K562 (cell line): ENCODE data around the gene GPSM3. TPM values are rescaled to one million over a fixed set of nuclear protein-coding genes. Genes with fewer than 3 reads are reported as not detected.

Experiments
- ATAC-seq: fragments of 200-7000 bp; cut with Tn5 transposase; 3 replicates; pipeline ENCODE4 v1.9.1; 2020; ENCODE audit warnings: moderate library complexity
- BruUV-seq: library from RNA; stranded (reverse); fragments of 400-500 nt; replicated peaks from 2 replicates; lab custom pipeline; 2021; lab: Mats Ljungman, UMichigan
- CTCF ChIA-PET: fragments of 300-600 bp; formaldehyde crosslinking; extraction: SDS; loops from one replicate; lab custom pipeline; 2021; ENCODE audit warnings: low intra/inter-chr PET ratio; lab: Yijun Ruan, JAX
- POLR2A ChIA-PET: fragments of 300-600, 350-650 bp; sonication (Branson Sonifier 250); formaldehyde crosslinking; extraction: SDS; loops from one replicate; lab custom pipeline; 2021; ENCODE audit warnings: antibody characterized with exemption, inconsistent platforms; lab: Yijun Ruan, JAX
- DNase-seq, 4 experiments: peaks; one replicate each; pipeline versions ENCODE4 v3.0.0 to v3.0.0-alpha.2; 2011 to 2018; ENCODE audit warnings: low spot score in 3 of 4, mixed read lengths in 3 of 4; ENCODE audit errors: extremely low read depth in 1 of 4
- FAIRE-seq: peaks from 2 replicates; lab custom pipeline; 2011; peaks lifted over from hg19 to GRCh38; lab: Jason Lieb, UNC
- H2AFZ ChIP-seq: 2 replicates; pipeline ENCODE4 v1.6.0; 2011; ENCODE audit warnings: low read depth, low read length, control low read depth, inconsistent platforms
- H3K27ac ChIP-seq: fragments of 200-600 bp; 3 replicates; pipeline ENCODE4 v1.8.0; 2011; ENCODE audit warnings: low read depth, mild to moderate bottlenecking, control low read depth, inconsistent platforms, low read length, moderate library complexity, mixed read lengths; ENCODE audit errors: extremely low read depth
- H3K27me3 ChIP-seq, 2 experiments: fragments of 300-600 bp in 1 of 2; 2 replicates in 1 of 2; 3 replicates in 1 of 2; pipeline versions ENCODE4 v1.6.0 to v1.8.0; 2011; ENCODE audit warnings: inconsistent platforms in 2 of 2, low read length in 2 of 2, mild to moderate bottlenecking in 1 of 2, mixed read lengths in 1 of 2, moderate library complexity in 1 of 2; ENCODE audit not compliant: control insufficient read depth in 2 of 2, insufficient read depth in 2 of 2
- H3K36me3 ChIP-seq: fragments of 300-600 bp; 3 replicates; pipeline ENCODE4 v1.8.0; 2011; ENCODE audit warnings: mild to moderate bottlenecking, low read length, inconsistent platforms; ENCODE audit not compliant: control insufficient read depth, insufficient read depth
- H3K4me1 ChIP-seq, 2 experiments: fragments of 200-600 bp in 1 of 2; replicated peaks in 1 of 2; 2 replicates in 1 of 2; 3 replicates in 1 of 2; pipeline versions ENCODE4 v1.5.1 to v1.8.0; 2011; ENCODE audit warnings: inconsistent platforms in 2 of 2, low read length in 2 of 2, mild to moderate bottlenecking in 1 of 2, mixed read lengths in 1 of 2, moderate library complexity in 1 of 2; ENCODE audit not compliant: control insufficient read depth in 2 of 2, insufficient read depth in 2 of 2
- H3K4me2 ChIP-seq: 2 replicates; pipeline ENCODE4 v1.6.1; 2011; ENCODE audit warnings: low read length, control low read depth, inconsistent platforms, mixed read lengths; ENCODE audit not compliant: insufficient read depth
- H3K4me3 ChIP-seq: fragments of 200-600 bp; sonication (generic), shearing (Covaris generic); 2 replicates; pipeline ENCODE4 v1.5.1; 2016; ENCODE audit warnings: control low read depth, inconsistent platforms
- H3K79me2 ChIP-seq: fragments of 200-600 bp; 3 replicates; pipeline ENCODE4 v1.8.0; 2011; ENCODE audit warnings: low read length, inconsistent platforms; ENCODE audit not compliant: control insufficient read depth, insufficient read depth
- H3K9ac ChIP-seq, 2 experiments: 2 replicates each; pipeline versions ENCODE4 v1.6.0 to v1.6.1; 2011; ENCODE audit warnings: low read depth in 2 of 2, low read length in 2 of 2, control low read depth in 1 of 2, inconsistent platforms in 1 of 2, mild to moderate bottlenecking in 1 of 2, mixed read lengths in 1 of 2; ENCODE audit not compliant: insufficient read depth in 1 of 2
- H3K9me1 ChIP-seq: one replicate; pipeline ENCODE4 v1.6.0; 2011; ENCODE audit warnings: inconsistent platforms, mild to moderate bottlenecking, low read length, moderate library complexity; ENCODE audit not compliant: control insufficient read depth, insufficient read depth
- H3K9me3 ChIP-seq: replicated peaks from 2 replicates; pipeline ENCODE4 v1.5.1; 2011; ENCODE audit warnings: low read depth, low read length, inconsistent platforms; ENCODE audit not compliant: control insufficient read depth, insufficient read depth
- H4K20me1 ChIP-seq: replicated peaks from 2 replicates; pipeline ENCODE4 v1.6.1; 2011; ENCODE audit warnings: low read length, inconsistent platforms, mixed read lengths; ENCODE audit not compliant: control insufficient read depth, insufficient read depth
- BCOR ChIP-seq: fragments of 450-650 bp; IDR thresholded peaks from 2 replicates; pipeline ENCODE4 v1.6.1; 2016
- HIVEP1 ChIP-seq: fragments of 250-450 bp; sonication (Bioruptor Pico); IDR thresholded peaks from 2 replicates; pipeline ENCODE4 v1.4.0; 2020; ENCODE audit warnings: mild to moderate bottlenecking
- MTF1 ChIP-seq: fragments of 250-450 bp; sonication (Bioruptor Pico); IDR thresholded peaks from 2 replicates; pipeline ENCODE4 v1.9.0; 2021; ENCODE audit warnings: moderate library complexity, mild to moderate bottlenecking, inconsistent platforms, borderline replicate concordance
- SMARCA4 ChIP-seq: fragments of 450-650 bp; IDR thresholded peaks from 2 replicates; pipeline ENCODE4 v1.6.1; 2016
- WGBS: fragments of 100-300 bp; shearing (Covaris generic); methylation state at CpG from one replicate; pipeline ENCODE4 v1.1.6; 2016; ENCODE audit warnings: low coverage, mixed read lengths; ENCODE audit not compliant: insufficient coverage; ENCODE audit errors: missing lambda C conversion rate; 5-methylcytosine and 5-hydroxymethylcytosine counted together
- in situ Hi-C: fragments of 300-500 bp; cut with MboI; formaldehyde crosslinking; loops from 4 replicates; pipeline ENCODE4 v1.15.0; 2018; ENCODE audit warnings: inconsistent platforms, mixed read lengths
- intact Hi-C: fragments of 100-400 bp; cut with micrococcal nuclease; formaldehyde crosslinking; loops from 2 replicates; pipeline ENCODE4 v1.14.2; 2022
- polyA plus RNA-seq, 8 experiments: library from polyadenylated mRNA; depleted of rRNA in 4 of 8; stranded (reverse) in 5 of 8; unstranded in 3 of 8; fragments of >200 nt; fragmentation: Nextera tagmentation in 2 of 8; fragmentation: Illumina TruSeq in 1 of 8; extraction: Ambion mirVana in 2 of 8; extraction: Trizol in 1 of 8; gene quantifications; 2 replicates each; pipeline versions ENCODE4 v1.2.1 to v1.2.3, GENCODE V29; 2011 to 2014; ENCODE audit warnings: inconsistent platforms in 1 of 8, missing spikeins in 1 of 8
- total RNA-seq, 7 experiments: library from RNA; depleted of rRNA in 6 of 7; stranded (reverse); fragments of >200 nt in 6 of 7; fragmentation: Illumina TruSeq in 2 of 7; extraction: Trizol in 2 of 7; gene quantifications; 2 replicates each; pipeline versions ENCODE4 v1.2.1 to v1.2.3, GENCODE V29; 2011 to 2021; ENCODE audit warnings: low replicate concordance in 1 of 7
- TF ChIP-seq, protein P1 (sequence below): fragments of 250-450 bp; sonication (Bioruptor Pico); IDR thresholded peaks from 2 replicates; pipeline ENCODE4 v1.5.0; 2021; ENCODE audit warnings: mild to moderate bottlenecking, moderate library complexity

The GPSM3 gene
- total and polyA plus RNA-seq, 9 of the 15 experiments (the other 6 are each of a cell fraction or from before 2014, with no cell fraction given): 5.3 to 42.6 (median 24.4) TPM

DNA sequence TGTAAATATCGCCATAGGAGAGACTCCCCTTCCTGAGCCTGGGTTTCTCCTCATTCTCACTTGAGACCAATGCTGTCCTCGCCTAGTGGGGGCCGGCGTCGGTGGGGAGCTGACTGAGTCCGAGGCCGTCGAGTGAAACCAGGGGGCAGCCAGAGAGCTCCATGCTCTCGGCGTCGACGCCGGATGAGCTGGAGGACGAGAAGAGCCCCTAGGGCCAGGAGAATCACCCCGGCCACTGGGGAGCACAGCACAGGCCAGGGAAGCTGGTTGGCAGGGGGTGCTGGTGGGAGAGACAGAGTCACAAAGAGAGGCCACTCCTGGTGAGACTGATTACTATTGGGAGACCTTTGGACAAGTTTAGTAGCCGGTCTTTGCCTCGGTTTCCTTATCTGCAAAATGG, 6.4 kb upstream of the GPSM3 start:
- no peaks in the 10 kb centered on the region for H3K9me1 ChIP-seq
- H3K4me3 ChIP-seq: no peak overlapping the region
- BruUV-seq: no TSS peak
- H3K27ac ChIP-seq: no peak overlapping the region
- ChIA-PET POLR2A (interaction anchor here (0.7 kb wide), 1 partner anchor 10 kb away, joined by 5 read pairs; no protein-coding TSS in a partner anchor), CTCF (no interaction called here)
- ATAC-seq: no peak
- in situ Hi-C loops (no loop called here), intact Hi-C loops (loop anchor here (5.0 to 10.0 kb wide), 2 partner anchors 294 to 773 kb away; partner anchors contain the start of gene ZBTB12)
- no peaks in the 10 kb centered on the region for H4K20me1 ChIP-seq
- 0 out of 4 replicates have a peak overlapping the region, but pooled peaks of 1 of the 2 experiments have one; percentile 9 for H3K9ac ChIP-seq
- no peak for FAIRE-seq
- peaks cover 5 to 6% of the 10 kb centered on the region in 2 experiments; a peak in 4 of 5 replicates for H3K27me3 ChIP-seq
- peaks cover 28 to 44% of the 10 kb centered on the region in 2 experiments for H3K4me1 ChIP-seq
- TF ChIP-seq HIVEP1 (CRISPR knock-in tag): no peak
- TF ChIP-seq SMARCA4: no peak
- 0 out of 2 replicates have a peak, but pooled peaks have one; percentile 37 for TF ChIP-seq BCOR
- H2AFZ ChIP-seq: no peak overlapping the region
- no peaks in the 10 kb centered on the region for H3K36me3 ChIP-seq
- H3K4me2 ChIP-seq: no peak overlapping the region
- no peak for DNase-seq
- 73% methylated on average over 17 of the region's 17 CpGs for WGBS
- H3K9me3 ChIP-seq: no peaks in the 10 kb centered on the region
- peaks cover 9% of the 10 kb centered on the region; the same call in 2 of the 3 replicates for H3K79me2 ChIP-seq

DNA sequence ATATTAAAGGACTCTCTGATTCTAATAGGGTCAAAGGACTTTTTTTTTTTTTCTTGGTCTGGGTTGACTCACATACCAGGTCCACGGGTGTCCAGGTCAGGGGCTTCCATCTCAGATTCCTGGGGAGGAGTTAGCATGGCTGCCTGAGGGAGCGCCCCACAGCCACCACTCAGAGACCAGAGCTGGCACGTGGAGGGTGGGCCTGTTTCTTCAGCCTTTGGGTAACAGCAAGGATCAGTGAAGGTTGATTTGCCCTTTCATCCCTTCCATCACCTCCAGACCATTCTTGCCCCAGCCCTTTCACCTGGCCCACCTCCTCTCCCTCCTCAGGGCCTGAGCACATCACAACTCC, 5.9 kb upstream of the GPSM3 start:
- no peak for ATAC-seq
- Histone ChIP-seq H3K27me3 (peaks cover under 1% of the 10 kb centered on the region in 2 experiments; a peak in 3 of 5 replicates), H4K20me1 (no peaks in the 10 kb centered on the region), H3K79me2 (peaks cover 9% of the 10 kb centered on the region; the same call in 2 of the 3 replicates), H3K36me3 (no peaks in the 10 kb centered on the region), H3K4me1 (peaks cover 33 to 43% of the 10 kb centered on the region in 2 experiments), H3K9ac (peak overlapping the region in 1 of 2 experiments; percentile 2; a peak in 1 of 4 replicates), H3K4me3 (no peak overlapping the region), H2AFZ (no peak overlapping the region), H3K9me3 (no peaks in the 10 kb centered on the region), H3K27ac (no peak overlapping the region), H3K4me2 (no peak overlapping the region), H3K9me1 (no peaks in the 10 kb centered on the region)
- WGBS: 41% methylated on average over 3 of the region's 3 CpGs
- TF ChIP-seq, protein P1, sequence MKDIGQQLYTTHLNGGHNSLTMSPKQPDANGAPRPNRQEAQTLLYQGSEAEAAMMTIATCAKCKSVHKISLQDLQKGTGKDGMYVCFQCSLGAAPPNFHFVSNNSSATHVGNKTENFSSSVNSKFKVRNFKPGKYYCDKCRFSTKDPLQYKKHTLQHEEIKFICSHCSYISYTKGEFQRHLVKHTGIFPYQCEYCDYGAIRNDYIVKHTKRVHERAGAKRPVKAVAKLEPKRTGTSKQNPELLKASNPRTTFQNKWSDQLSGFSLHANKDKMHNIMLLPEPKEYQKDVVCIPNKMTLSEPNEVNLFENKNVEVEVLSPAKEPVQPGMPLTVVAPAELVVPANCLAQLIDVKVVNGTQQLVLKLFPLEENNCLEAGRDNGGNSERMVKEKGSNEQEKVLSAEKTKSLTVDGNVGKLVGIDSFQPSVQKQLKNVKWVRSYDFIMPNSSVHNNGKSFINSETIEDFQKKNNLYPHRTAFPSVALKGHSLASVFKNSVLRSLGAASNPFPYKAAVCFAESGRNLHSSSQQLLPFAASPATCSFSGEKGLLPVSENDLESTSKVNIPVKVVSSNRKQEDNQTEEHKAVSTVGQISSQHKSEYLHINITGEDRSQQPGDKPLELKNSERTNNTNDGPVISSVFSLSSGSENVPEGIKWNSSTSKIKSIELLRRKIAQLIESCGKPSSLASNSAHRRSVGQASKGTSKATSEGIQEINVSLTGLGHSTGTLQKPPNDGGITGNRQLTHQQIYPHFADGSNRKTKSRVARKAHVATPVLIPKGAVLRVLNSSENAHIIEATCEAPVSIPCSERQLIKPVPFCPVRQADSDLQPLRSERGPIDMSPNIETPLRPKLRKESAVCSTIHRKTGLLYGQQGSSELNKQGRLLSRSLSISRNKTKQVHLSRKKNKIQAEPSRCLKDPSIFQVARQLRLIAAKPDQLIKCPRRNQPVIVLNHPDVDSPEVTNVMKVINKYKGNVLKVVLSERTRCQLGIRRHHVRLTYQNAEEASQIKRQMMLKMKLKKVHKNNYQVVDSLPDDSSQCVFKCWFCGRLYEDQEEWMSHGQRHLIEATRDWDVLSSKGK (CRISPR knock-in tag): no peak
- no peak for TF ChIP-seq MTF1 (CRISPR knock-in tag)
- no TSS peak for BruUV-seq
- no peak for FAIRE-seq
- intact Hi-C loops: loop anchor here (5.0 to 10.0 kb wide), 2 partner anchors 294 to 774 kb away; partner anchors contain the start of gene ZBTB12
- no peak for DNase-seq
- in situ Hi-C loops: no loop called here
- CTCF ChIA-PET: no interaction called here
- POLR2A ChIA-PET: interaction anchor here (0.7 kb wide), 1 partner anchor 10 kb away, joined by 5 read pairs; no protein-coding TSS in a partner anchor
